Activated naive CD8-positive, alpha-beta T cell treated with anti-CD3 and anti-CD28 coated beads, Interleukin-2, amount 50 U/mL, for 24 hours (primary cell): ENCODE results near the gene BBC3.

Source experiments
- ATAC-seq: fragments of 150-1000 bp; cut with Tn5 transposase; one replicate; pipeline ENCODE4 v1.10.0; 2021
- DNase-seq: peaks from one replicate; pipeline ENCODE4 v3.0.0; 2021
- H3K27ac Mint-ChIP-seq: one replicate; pipeline ENCODE4 v1.8.0; 2021; ENCODE audit warnings: mild to moderate bottlenecking, mixed read lengths
- H3K27me3 Mint-ChIP-seq: one replicate; pipeline ENCODE4 v1.8.0; 2021; ENCODE audit warnings: mixed read lengths
- H3K36me3 Mint-ChIP-seq: one replicate; pipeline ENCODE4 v1.8.0; 2021; ENCODE audit warnings: low read depth, mixed read lengths
- H3K4me1 Mint-ChIP-seq: one replicate; pipeline ENCODE4 v1.8.0; 2021; ENCODE audit warnings: mixed read lengths
- H3K4me3 Mint-ChIP-seq: one replicate; pipeline ENCODE4 v1.8.0; 2021; ENCODE audit warnings: mild to moderate bottlenecking, moderate library complexity, mixed read lengths
- H3K9me3 Mint-ChIP-seq: one replicate; pipeline ENCODE4 v1.8.0; 2021; ENCODE audit warnings: mixed read lengths

Gene BBC3

DNA sequence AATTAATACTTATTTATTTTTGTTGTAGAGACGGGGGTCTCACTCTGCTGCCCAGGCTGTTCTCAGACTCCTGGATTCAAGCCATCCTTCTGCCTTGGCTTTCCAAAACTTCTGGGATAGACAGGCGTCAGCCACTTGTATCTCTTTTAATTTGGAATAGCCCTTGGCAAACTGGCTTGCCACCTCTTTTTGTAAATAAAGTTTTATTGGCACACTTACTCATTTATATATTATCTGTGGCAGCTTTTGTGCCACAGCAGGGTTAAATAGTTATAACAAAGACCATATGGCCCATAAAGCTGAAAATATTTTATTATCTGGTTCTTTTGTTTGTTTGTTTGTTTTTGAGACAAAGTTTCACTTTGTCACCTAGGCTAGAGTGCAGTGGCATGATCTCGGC, 30.5 kb downstream of the BBC3 start:
- Mint-ChIP-seq H3K9me3 (no peaks in the 10 kb centered on the region), H3K4me3 (no peak overlapping the region), H3K4me1 (no peaks in the 10 kb centered on the region), H3K27ac (no peak overlapping the region), H3K36me3 (peaks cover 48% of the 10 kb centered on the region), H3K27me3 (no peaks in the 10 kb centered on the region)
- no peak for DNase-seq
- no peak for ATAC-seq

DNA sequence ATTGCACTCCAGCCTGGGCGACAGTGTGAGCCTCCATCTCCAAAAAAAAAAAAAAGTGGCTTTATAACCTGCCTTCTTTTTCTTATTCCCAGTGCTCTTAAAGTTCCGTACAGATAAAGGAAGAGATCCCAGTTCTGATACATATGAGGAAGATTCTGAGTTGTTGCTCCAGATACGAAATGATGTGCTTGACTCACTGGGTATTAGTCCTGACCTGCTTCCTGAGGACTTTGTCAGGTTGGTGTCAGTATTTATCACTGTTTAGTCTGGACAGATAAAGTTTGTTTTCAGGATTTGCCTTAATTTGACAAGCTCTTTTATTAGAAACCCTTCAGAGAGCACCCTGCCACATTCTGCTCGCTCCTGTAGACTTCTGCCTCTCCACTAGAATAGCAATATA, 33.9 kb downstream of the BBC3 start:
- DNase-seq (no peak), ATAC-seq (no peak)
- peaks cover 6% of the 10 kb centered on the region for H3K4me1 Mint-ChIP-seq
- H3K27ac Mint-ChIP-seq: no peak overlapping the region
- no peak overlapping the region for H3K4me3 Mint-ChIP-seq
- H3K27me3 Mint-ChIP-seq: no peaks in the 10 kb centered on the region
- H3K9me3 Mint-ChIP-seq: no peaks in the 10 kb centered on the region
- peaks cover 37% of the 10 kb centered on the region for H3K36me3 Mint-ChIP-seq

GRCh38 chr19:47195434-47195833, 35.6 kb downstream of the BBC3 start:
- Mint-ChIP-seq H3K4me3 (no peak overlapping the region), H3K9me3 (no peaks in the 10 kb centered on the region), H3K27ac (no peak overlapping the region), H3K36me3 (peaks cover 44% of the 10 kb centered on the region), H3K4me1 (peaks cover 18% of the 10 kb centered on the region), H3K27me3 (no peaks in the 10 kb centered on the region)
- DNase-seq: no peak
- no peak for ATAC-seq

- Mint-ChIP-seq H3K4me3 (peak overlapping the region; percentile 30), H3K27me3 (no peaks in the 10 kb centered on the region), H3K27ac (peak overlapping the region; percentile 71), H3K36me3 (peaks cover 45% of the 10 kb centered on the region), H3K9me3 (no peaks in the 10 kb centered on the region), H3K4me1 (peaks cover 66% of the 10 kb centered on the region)
- ATAC-seq (peak; percentile 57), DNase-seq (peak; percentile 59)
Observed at GRCh38 chr19:47190167-47190727, 40.8 kb downstream of the BBC3 start.

DNA sequence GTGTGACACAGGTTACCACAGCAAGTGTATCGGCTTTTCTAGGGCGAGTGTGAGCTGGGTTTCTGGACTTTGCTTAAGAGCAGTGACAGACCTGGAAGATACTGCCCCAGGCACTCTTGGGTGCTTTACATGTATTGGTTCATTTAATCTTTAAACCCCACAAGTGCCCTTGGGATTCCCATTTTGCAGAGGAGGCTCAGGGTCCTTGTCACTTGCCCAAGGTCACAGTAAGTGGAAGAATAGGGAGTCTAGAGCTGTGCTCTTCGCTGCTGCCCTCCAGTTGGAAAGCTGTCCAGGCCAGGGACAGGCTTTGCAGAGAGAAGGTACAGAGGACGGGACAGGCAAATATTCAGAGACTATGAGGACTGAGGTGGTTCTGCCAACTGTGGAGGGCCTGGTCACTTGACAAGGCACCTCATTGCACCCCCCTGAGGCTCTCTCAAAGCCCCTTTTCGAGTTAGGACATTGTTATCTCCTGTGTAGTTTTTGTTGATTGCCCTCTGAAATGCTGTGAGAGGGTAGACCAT, 42.4 kb downstream of the BBC3 start:
- Mint-ChIP-seq H3K4me1 (peaks cover 75% of the 10 kb centered on the region), H3K36me3 (peaks cover 51% of the 10 kb centered on the region), H3K27ac (peak overlapping the region; percentile 91), H3K4me3 (no peak overlapping the region), H3K9me3 (no peaks in the 10 kb centered on the region), H3K27me3 (no peaks in the 10 kb centered on the region)
- DNase-seq (no peak), ATAC-seq (no peak)

DNA sequence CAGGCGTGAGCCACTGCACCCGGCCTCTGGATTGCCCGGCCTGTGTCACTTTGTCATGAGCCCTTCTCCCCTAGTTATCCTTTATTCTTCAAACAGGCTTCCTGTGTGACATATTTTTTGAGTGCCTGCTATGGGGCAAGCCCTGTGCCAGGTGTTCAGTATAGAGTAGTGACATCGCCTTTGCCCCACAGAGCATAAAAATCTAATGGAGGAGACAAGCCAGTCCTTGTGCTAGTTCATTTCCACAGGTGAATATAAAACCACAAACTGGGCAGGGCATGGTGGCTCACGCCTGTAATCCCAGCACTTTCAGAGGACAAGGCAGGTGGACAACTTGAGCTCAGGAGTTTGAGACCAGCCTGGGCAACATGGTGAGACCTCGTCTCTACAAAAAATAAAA, 43.2 kb downstream of the BBC3 start:
- no peak overlapping the region for H3K4me3 Mint-ChIP-seq
- no peaks in the 10 kb centered on the region for H3K9me3 Mint-ChIP-seq
- peaks cover 58% of the 10 kb centered on the region for H3K36me3 Mint-ChIP-seq
- ATAC-seq (no peak), DNase-seq (no peak)
- peaks cover 83% of the 10 kb centered on the region for H3K4me1 Mint-ChIP-seq
- H3K27ac Mint-ChIP-seq: peak overlapping the region; percentile 91
- H3K27me3 Mint-ChIP-seq: no peaks in the 10 kb centered on the region

- DNase-seq (no peak), ATAC-seq (no peak)
- Mint-ChIP-seq H3K27me3 (no peaks in the 10 kb centered on the region), H3K36me3 (peaks cover 62% of the 10 kb centered on the region), H3K27ac (peak overlapping the region; percentile 91), H3K4me1 (peaks cover 88% of the 10 kb centered on the region), H3K9me3 (no peaks in the 10 kb centered on the region), H3K4me3 (peak overlapping the region; percentile 53)
Observed at GRCh38 chr19:47187335-47187655, 43.7 kb downstream of the BBC3 start.

DNA sequence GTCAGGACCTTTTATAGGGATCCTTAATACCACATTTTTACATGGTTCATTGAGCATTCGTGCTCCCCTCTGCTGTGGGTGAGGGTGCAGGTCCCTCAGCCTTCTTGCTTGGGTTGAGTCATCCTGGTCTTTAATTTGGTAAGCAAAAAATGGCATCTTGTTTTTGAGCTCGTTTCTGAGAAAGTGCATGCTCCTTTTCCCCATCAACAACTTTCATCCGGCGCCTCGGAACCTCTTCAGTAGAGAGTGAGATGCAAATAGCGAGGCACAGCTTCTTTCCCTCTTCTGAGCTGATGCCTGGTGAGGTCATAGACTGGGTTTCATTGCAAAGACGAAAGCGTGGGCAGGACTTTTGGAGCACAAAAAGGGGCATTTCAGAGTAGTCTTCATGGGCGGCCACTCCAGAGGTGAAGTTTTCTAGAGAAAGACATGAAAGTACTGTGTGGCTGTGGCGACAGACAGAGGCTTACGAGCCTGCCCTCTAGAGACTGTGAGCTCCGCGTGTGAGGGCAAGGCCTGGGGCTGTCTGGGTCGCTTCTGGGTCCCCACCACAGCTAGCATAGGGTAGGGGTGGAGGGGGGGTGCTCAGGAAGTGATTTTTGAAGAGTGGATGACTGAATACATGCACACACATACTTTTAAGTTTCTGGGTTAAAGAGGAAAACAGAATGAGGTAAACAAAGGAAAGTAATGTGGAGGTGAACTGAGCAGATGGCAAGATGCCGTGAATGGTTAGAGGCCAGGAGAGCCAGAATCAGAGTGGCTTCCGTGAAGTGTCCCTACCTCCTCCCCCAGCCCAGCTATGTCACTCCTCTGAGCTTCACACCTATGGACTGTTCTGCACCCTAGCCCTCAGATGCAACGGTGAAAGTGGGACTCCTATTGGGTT, 44.3 kb downstream of the BBC3 start:
- Mint-ChIP-seq H3K9me3 (no peaks in the 10 kb centered on the region), H3K4me3 (peak overlapping the region; percentile 53), H3K27ac (peak overlapping the region; percentile 91), H3K27me3 (no peaks in the 10 kb centered on the region), H3K36me3 (peaks cover 66% of the 10 kb centered on the region), H3K4me1 (peaks cover 94% of the 10 kb centered on the region)
- DNase-seq (peak; percentile 78), ATAC-seq (peak; percentile 81)

DNA sequence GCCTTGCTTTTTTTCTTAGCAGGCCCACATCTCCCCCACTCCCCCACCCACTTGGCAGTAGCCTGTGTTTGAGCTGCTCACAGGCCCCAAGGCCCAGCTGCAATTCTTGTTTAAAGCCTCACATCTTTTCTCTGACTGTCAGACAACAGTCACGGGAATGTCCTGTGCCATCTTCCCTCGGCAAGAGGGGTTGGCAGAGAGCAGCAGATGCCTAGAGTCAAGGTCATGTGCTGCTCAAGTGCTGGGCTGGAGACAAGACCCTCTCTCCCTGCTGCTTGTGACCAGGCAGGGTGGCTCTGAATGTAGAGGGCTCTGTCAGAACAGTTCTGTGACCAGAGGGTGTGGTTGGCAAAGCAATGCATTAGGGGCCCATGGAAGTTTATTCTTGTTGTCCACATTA, 47.4 kb downstream of the BBC3 start:
- peaks cover 86% of the 10 kb centered on the region for H3K4me1 Mint-ChIP-seq
- H3K4me3 Mint-ChIP-seq: no peak overlapping the region
- H3K9me3 Mint-ChIP-seq: no peaks in the 10 kb centered on the region
- ATAC-seq (no peak), DNase-seq (no peak)
- H3K36me3 Mint-ChIP-seq: peaks cover 54% of the 10 kb centered on the region
- peak overlapping the region; percentile 59 for H3K27ac Mint-ChIP-seq
- H3K27me3 Mint-ChIP-seq: no peaks in the 10 kb centered on the region

- Mint-ChIP-seq H3K27ac (peak overlapping the region; percentile 29), H3K4me1 (peaks cover 89% of the 10 kb centered on the region), H3K36me3 (peaks cover 66% of the 10 kb centered on the region), H3K4me3 (no peak overlapping the region), H3K9me3 (no peaks in the 10 kb centered on the region), H3K27me3 (no peaks in the 10 kb centered on the region)
- no peak for ATAC-seq
- no peak for DNase-seq
Observed at GRCh38 chr19:47179653-47180310, 51.2 kb downstream of the BBC3 start.

DNA sequence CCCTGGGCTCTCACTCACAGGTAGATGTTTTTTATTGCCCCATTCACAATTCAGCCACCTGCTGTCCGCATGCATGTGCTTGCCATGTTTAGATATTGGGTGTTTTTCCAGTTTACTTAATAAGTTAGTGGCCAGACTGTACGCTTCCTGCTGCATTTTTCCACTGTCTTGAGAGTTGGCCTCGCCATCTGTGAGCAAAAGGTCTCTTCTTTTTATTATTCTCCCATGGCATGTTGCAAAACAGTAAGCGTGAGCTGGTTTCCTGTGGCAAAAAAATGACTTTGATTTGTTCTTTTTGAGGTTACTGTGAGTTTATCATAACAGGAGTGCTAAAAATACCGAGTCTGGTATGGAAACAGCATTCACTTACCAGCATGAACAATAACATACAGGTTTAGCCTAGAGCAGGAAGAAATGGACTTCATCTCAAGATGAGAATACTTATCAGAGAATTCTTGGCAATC, 54.3 kb downstream of the BBC3 start:
- ATAC-seq (peak; percentile 83), DNase-seq (peak; percentile 28)
- H3K9me3 Mint-ChIP-seq: no peaks in the 10 kb centered on the region
- peak overlapping the region; percentile 40 for H3K4me3 Mint-ChIP-seq
- peaks cover 61% of the 10 kb centered on the region for H3K36me3 Mint-ChIP-seq
- peaks cover 61% of the 10 kb centered on the region for H3K4me1 Mint-ChIP-seq
- peak overlapping the region; percentile 87 for H3K27ac Mint-ChIP-seq
- H3K27me3 Mint-ChIP-seq: no peaks in the 10 kb centered on the region

DNA sequence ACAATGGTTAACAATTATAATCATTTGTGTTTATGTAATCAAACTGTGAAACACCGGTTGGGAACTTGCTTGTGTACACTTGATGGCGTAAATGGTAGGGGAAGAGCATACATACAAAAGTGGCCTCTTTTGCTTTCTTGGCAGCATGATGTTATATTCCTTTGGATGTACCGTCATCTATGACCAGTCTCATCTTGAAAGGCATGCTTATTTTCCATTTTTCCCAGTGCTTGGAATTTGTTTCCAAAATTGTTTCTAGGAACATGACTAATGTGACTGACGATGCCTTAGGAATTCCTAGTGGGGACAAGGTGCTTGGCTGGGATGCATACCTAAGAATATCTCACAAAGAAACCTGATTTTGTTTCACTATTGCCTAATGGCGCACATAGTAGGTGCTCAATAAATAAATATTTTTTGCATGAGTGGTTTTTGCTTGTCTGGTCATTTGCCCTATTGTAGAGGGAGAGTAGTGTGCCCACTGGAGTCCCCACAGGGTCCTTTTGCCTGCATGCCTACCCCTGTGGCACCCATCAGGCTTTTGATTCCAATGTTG, 54.9 kb downstream of the BBC3 start:
- peak overlapping the region; percentile 87 for H3K27ac Mint-ChIP-seq
- no peak for ATAC-seq
- H3K27me3 Mint-ChIP-seq: no peaks in the 10 kb centered on the region
- peak overlapping the region; percentile 40 for H3K4me3 Mint-ChIP-seq
- no peak for DNase-seq
- no peaks in the 10 kb centered on the region for H3K9me3 Mint-ChIP-seq
- H3K36me3 Mint-ChIP-seq: peaks cover 61% of the 10 kb centered on the region
- H3K4me1 Mint-ChIP-seq: peaks cover 61% of the 10 kb centered on the region

DNA sequence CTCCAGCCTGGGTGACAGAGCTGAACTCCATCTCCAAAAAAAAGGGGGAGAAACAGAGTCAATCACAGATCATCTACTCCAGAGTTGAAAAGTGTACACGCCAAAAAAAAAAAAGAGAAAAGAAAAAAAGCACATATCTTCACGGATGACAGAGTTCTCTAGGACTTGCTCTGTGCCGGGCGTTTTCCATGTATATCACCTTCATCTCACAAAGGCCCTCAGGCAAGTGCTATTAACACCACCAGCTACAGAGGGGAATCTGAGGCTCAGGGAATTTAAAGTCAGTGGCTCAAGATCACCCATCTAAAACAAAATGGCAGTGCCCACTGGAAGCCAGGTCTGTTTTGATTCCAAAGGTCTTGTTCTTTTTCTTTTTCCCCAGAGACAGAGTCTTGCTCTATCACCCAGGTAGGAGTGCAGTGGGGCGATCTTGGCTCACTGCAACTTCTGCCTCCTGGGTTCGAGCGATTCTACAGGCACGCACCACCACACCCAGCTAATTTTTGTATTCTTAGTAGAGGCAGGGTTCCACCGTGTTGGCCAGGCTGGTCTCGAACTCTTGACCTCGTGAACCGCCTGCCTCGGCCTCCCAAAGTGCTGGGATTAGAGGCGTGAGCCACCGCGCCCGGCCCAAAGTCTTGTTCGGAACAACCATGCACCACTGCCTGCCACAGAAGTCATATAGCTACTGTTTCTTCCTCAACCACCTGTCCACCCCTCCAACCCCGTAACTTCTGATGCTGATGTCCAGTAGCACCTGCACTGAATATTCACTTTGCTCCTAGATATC, 58.1 kb downstream of the BBC3 start:
- ATAC-seq (no peak), DNase-seq (no peak)
- H3K4me3 Mint-ChIP-seq: no peak overlapping the region
- H3K9me3 Mint-ChIP-seq: no peaks in the 10 kb centered on the region
- peaks cover 66% of the 10 kb centered on the region for H3K36me3 Mint-ChIP-seq
- H3K27ac Mint-ChIP-seq: peak overlapping the region; percentile 54
- no peaks in the 10 kb centered on the region for H3K27me3 Mint-ChIP-seq
- H3K4me1 Mint-ChIP-seq: peaks cover 42% of the 10 kb centered on the region
